Measurements from ENCODE around the gene PDLIM3. TPM values are rescaled to one million over a fixed set of nuclear protein-coding genes. Genes with fewer than 3 reads are reported as not detected.
"Not testable (repeated sequence)": the region's sequence is repeated elsewhere in the genome, so short reads cannot be mapped to it uniquely, and the experiment has no call there.

PDLIM3 gene
- polyA plus RNA-seq, 1 donor (not counting 4 experiments of a cell fraction or from before 2014, with no cell fraction given), result not detected

GRCh38 chr4:185532795-185533324 is 2.4 kb downstream of the PDLIM3 start:
- dilution Hi-C loops (cut with MboI; ENCODE audit: extremely low pct_ligation_motif_present, low sequenced_read_pairs), result no loop called here
- H3K4me2 ChIP-seq (ENCODE audit: control insufficient read depth, extremely low read depth, insufficient read depth, low read depth, low read length), result no peak overlapping the region
- H3K36me3 ChIP-seq (ENCODE audit: control insufficient read depth in 2 of 2, extremely low read depth in 1 of 2, insufficient read depth in 2 of 2, low read length in 2 of 2), result no peaks in the 10 kb centered on the region
- H3K9ac ChIP-seq (ENCODE audit: control insufficient read depth, extremely low read depth, insufficient read depth, low read length), result no peak overlapping the region
- no peaks in the 10 kb centered on the region for H3K9me3 ChIP-seq (ENCODE audit: control insufficient read depth, low read depth, low read length)
- H3K9me1 ChIP-seq (ENCODE audit: control insufficient read depth, extremely low read depth, insufficient read depth, low read length), result no peaks in the 10 kb centered on the region
- H3K27ac ChIP-seq (ENCODE audit: control insufficient read depth, insufficient read depth, low read length), result no peak overlapping the region
- H2AFZ ChIP-seq (ENCODE audit: control insufficient read depth, low read length), result no peak overlapping the region
- peaks cover 38% of the 10 kb centered on the region for H3K27me3 ChIP-seq (ENCODE audit: control insufficient read depth, extremely low read depth, insufficient read depth, low read length)
- TF ChIP-seq EZH2 (IDR thresholded peaks at IDR 0.05; ENCODE audit: low read length) (no peak), CTCF (optimal IDR thresholded peaks at IDR 0.05 in 1 of 3, IDR thresholded peaks at IDR 0.05 in 1 of 3, conservative IDR thresholded peaks at IDR 0.05 in 1 of 3; ENCODE audit: extremely low read depth in 1 of 3, insufficient read depth in 2 of 3, low read length in 3 of 3) (no peak)
- no peaks in the 10 kb centered on the region for H3K4me1 ChIP-seq (ENCODE audit: control insufficient read depth, extremely low read depth, insufficient read depth, low read length)
- no peaks in the 10 kb centered on the region for H4K20me1 ChIP-seq (ENCODE audit: control insufficient read depth, extremely low read depth, insufficient read depth, low read length)
- H3K4me3 ChIP-seq (ENCODE audit: control insufficient read depth in 2 of 3, extremely low read depth in 1 of 3, insufficient read depth in 2 of 3, low read depth in 1 of 3, low read length in 3 of 3), result no peak overlapping the region
- no peaks in the 10 kb centered on the region for H3K79me2 ChIP-seq (ENCODE audit: control insufficient read depth, insufficient read depth, low read length)
- no peak for DNase-seq (ENCODE audit: low read depth, low spot score)
- no peak for FAIRE-seq

- FAIRE-seq, result no peak
These were observed 3.0 kb downstream of the PDLIM3 start for GRCh38 chr4:185532293-185532692.

GRCh38 chr4:185531654-185532053 is 3.7 kb downstream of the PDLIM3 start:
- H3K4me1 ChIP-seq (ENCODE audit: control insufficient read depth, extremely low read depth, insufficient read depth, low read length); H3K36me3 ChIP-seq (ENCODE audit: control insufficient read depth in 2 of 2, extremely low read depth in 1 of 2, insufficient read depth in 2 of 2, low read length in 2 of 2); H3K4me3 ChIP-seq (ENCODE audit: control insufficient read depth in 2 of 3, extremely low read depth in 1 of 3, insufficient read depth in 2 of 3, low read depth in 1 of 3, low read length in 3 of 3); dilution Hi-C loops (cut with MboI; ENCODE audit: extremely low pct_ligation_motif_present, low sequenced_read_pairs); H3K27ac ChIP-seq (ENCODE audit: control insufficient read depth, insufficient read depth, low read length); H3K9me1 ChIP-seq (ENCODE audit: control insufficient read depth, extremely low read depth, insufficient read depth, low read length); FAIRE-seq; H3K79me2 ChIP-seq (ENCODE audit: control insufficient read depth, insufficient read depth, low read length); H3K9me3 ChIP-seq (ENCODE audit: control insufficient read depth, low read depth, low read length); H2AFZ ChIP-seq (ENCODE audit: control insufficient read depth, low read length); DNase-seq (ENCODE audit: low read depth, low spot score); H3K9ac ChIP-seq (ENCODE audit: control insufficient read depth, extremely low read depth, insufficient read depth, low read length); H3K4me2 ChIP-seq (ENCODE audit: control insufficient read depth, extremely low read depth, insufficient read depth, low read depth, low read length); H4K20me1 ChIP-seq (ENCODE audit: control insufficient read depth, extremely low read depth, insufficient read depth, low read length): not testable (repeated sequence)
- peaks cover 36% of the 10 kb centered on the region for H3K27me3 ChIP-seq (ENCODE audit: control insufficient read depth, extremely low read depth, insufficient read depth, low read length)

More at GRCh38 chr4:185532293-185532692, 3.0 kb downstream of the PDLIM3 start:
- H3K9me3 ChIP-seq (ENCODE audit: control insufficient read depth, low read depth, low read length), result no peaks in the 10 kb centered on the region
- H3K27ac ChIP-seq (ENCODE audit: control insufficient read depth, insufficient read depth, low read length), result no peak overlapping the region
- H3K27me3 ChIP-seq (ENCODE audit: control insufficient read depth, extremely low read depth, insufficient read depth, low read length), result peaks cover 38% of the 10 kb centered on the region
- dilution Hi-C loops (cut with MboI; ENCODE audit: extremely low pct_ligation_motif_present, low sequenced_read_pairs), result no loop called here
- H3K9me1 ChIP-seq (ENCODE audit: control insufficient read depth, extremely low read depth, insufficient read depth, low read length), result no peaks in the 10 kb centered on the region
- H3K9ac ChIP-seq (ENCODE audit: control insufficient read depth, extremely low read depth, insufficient read depth, low read length), result no peak overlapping the region
- H3K79me2 ChIP-seq (ENCODE audit: control insufficient read depth, insufficient read depth, low read length), result no peaks in the 10 kb centered on the region
- no peaks in the 10 kb centered on the region for H3K4me1 ChIP-seq (ENCODE audit: control insufficient read depth, extremely low read depth, insufficient read depth, low read length)
- H3K36me3 ChIP-seq (ENCODE audit: control insufficient read depth in 2 of 2, extremely low read depth in 1 of 2, insufficient read depth in 2 of 2, low read length in 2 of 2), result no peaks in the 10 kb centered on the region
- no peak overlapping the region for H3K4me2 ChIP-seq (ENCODE audit: control insufficient read depth, extremely low read depth, insufficient read depth, low read depth, low read length)
- TF ChIP-seq EZH2 (IDR thresholded peaks at IDR 0.05; ENCODE audit: low read length) (no peak), CTCF (optimal IDR thresholded peaks at IDR 0.05 in 1 of 3, IDR thresholded peaks at IDR 0.05 in 1 of 3, conservative IDR thresholded peaks at IDR 0.05 in 1 of 3; ENCODE audit: extremely low read depth in 1 of 3, insufficient read depth in 2 of 3, low read length in 3 of 3) (no peak)
- H3K4me3 ChIP-seq (ENCODE audit: control insufficient read depth in 2 of 3, extremely low read depth in 1 of 3, insufficient read depth in 2 of 3, low read depth in 1 of 3, low read length in 3 of 3), result no peak overlapping the region
- no peak overlapping the region for H2AFZ ChIP-seq (ENCODE audit: control insufficient read depth, low read length)
- no peaks in the 10 kb centered on the region for H4K20me1 ChIP-seq (ENCODE audit: control insufficient read depth, extremely low read depth, insufficient read depth, low read length)
- DNase-seq (ENCODE audit: low read depth, low spot score), result no peak

Measured in keratinocyte (primary cell).